Upper lobe of left lung (tissue), 6 donors: Measurements from ENCODE around the gene SEPTIN8. TPM values are rescaled to one million over a fixed set of nuclear protein-coding genes. Genes with fewer than 3 reads are reported as not detected.

ENCODE experiments used
- ATAC-seq, 2 donors: fragments of 200-7000 bp; cut with Tn5 transposase; one replicate each; pipeline ENCODE4 v1.9.1; 2022; ENCODE audit warnings: mild to moderate bottlenecking in 2 of 2, moderate library complexity in 2 of 2; ENCODE audit not compliant: low FRiP score in 2 of 2
- DNase-seq, 2 donors: peaks; one replicate each; pipeline ENCODE4 v3.0.0-alpha.2; 2019 to 2020
- H3K27ac ChIP-seq, 4 donors: fragments of 200-600 bp; sonication (generic); one replicate each; pipeline ENCODE4 v1.5.1; 2016 to 2019
- H3K27me3 ChIP-seq, 4 donors: fragments of 200-600 bp; sonication (generic); one replicate each; pipeline ENCODE4 v1.5.1; 2017 to 2019
- H3K36me3 ChIP-seq, 4 donors: fragments of 200-600 bp; sonication (generic); one replicate each; pipeline ENCODE4 v1.5.1; 2016 to 2019
- H3K4me1 ChIP-seq, 4 donors: fragments of 200-600 bp; sonication (generic); one replicate each; pipeline ENCODE4 v1.5.1; 2018 to 2019
- H3K4me3 ChIP-seq, 4 donors: fragments of 200-600 bp; sonication (generic); one replicate each; pipeline ENCODE4 v1.5.1; 2017 to 2019; ENCODE audit warnings: mild to moderate bottlenecking in 2 of 4, moderate library complexity in 1 of 4
- H3K9me3 ChIP-seq, 4 donors: fragments of 200-600 bp; sonication (generic); one replicate each; pipeline ENCODE4 v1.5.1; 2018 to 2019
- CTCF ChIP-seq, 6 experiments: fragments of 450-650 bp in 4 of 6; fragments of 200-600 bp in 2 of 6; sonication (generic) in 2 of 6; IDR thresholded peaks; one replicate each; pipeline ENCODE4 v1.5.1; 2016 to 2019; ENCODE audit warnings: antibody characterized with exemption in 6 of 6
- EP300 ChIP-seq, 4 donors: sonication (generic); formaldehyde crosslinking; IDR thresholded peaks; one replicate each; pipeline ENCODE4 v1.5.1; 2017; ENCODE audit warnings: antibody characterized with exemption in 4 of 4, control low read depth in 2 of 4
- POLR2A ChIP-seq, 4 donors: fragments of 450-650 bp; IDR thresholded peaks; one replicate each; pipeline ENCODE4 v1.5.1; 2016 to 2017; ENCODE audit warnings: antibody characterized with exemption in 4 of 4, mild to moderate bottlenecking in 2 of 4
- POLR2AphosphoS5 ChIP-seq, 2 donors: sonication (generic); formaldehyde crosslinking; IDR thresholded peaks; one replicate each; pipeline ENCODE4 v1.5.1; 2017; ENCODE audit warnings: antibody characterized with exemption in 2 of 2
- WGBS, 2 donors: methylation state at CpG; one replicate each; pipeline ENCODE4 v1.1.5; 2017 to 2018; 5-methylcytosine and 5-hydroxymethylcytosine counted together
- total RNA-seq, 6 donors: library from RNA; depleted of rRNA in 4 of 6; stranded (reverse); fragments of >200 nt in 4 of 6; gene quantifications; one replicate each; pipeline versions ENCODE4 v1.1.0 to v1.2.1, GENCODE V29; 2016 to 2021
- donor health status: DM: no; HTN: no; CAD: no; lungs with moderate emphysema.
- donor health status: DM: no; HTN: yes; CAD: no; lungs with severe emphysema.

Gene SEPTIN8
- total RNA-seq, 6 donors from 2014 or later = 26.3 to 41.5 (median 31.5) TPM

DNA sequence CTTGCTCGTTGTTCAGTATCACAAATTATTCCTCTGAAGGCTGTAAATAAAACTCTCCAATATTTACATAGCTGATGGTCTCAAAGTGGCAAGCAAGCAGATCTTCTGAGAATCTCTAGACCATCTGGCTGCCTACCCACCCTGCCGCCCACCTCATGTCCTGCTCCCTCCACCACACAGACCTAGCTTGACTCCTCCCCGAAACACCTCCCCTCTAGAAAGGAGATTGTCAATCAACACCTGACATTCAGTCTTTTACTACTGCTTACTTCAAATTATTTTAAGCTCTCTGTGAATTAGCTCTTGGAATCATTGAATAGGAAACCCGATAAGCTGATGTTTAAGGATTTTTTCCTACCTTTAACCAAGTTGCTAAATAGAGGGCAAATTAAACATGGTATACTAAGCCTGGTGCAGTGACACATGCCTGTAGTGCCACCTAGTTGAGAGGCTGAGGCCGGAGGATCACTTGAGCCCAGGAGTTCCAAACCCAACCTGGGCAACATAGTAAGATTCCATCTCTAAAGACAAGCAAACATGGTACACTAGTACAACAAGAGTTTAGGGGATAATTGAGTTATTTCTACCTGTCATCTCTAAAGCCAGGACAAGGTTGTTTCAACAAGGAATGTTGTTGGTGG is 25.1 kb upstream of the SEPTIN8 start:
- Histone ChIP-seq H3K27ac (no peak overlapping the region), H3K4me1 (no peaks in the 10 kb centered on the region), H3K27me3 (no peaks in the 10 kb centered on the region), H3K9me3 (no peaks in the 10 kb centered on the region), H3K4me3 (no peak overlapping the region), H3K36me3 (no peaks in the 10 kb centered on the region)
- TF ChIP-seq POLR2A (IDR thresholded peaks at IDR 0.05) (no peak), CTCF (IDR thresholded peaks at IDR 0.05) (no peak), EP300 (IDR thresholded peaks at IDR 0.05) (no peak), POLR2AphosphoS5 (IDR thresholded peaks at IDR 0.05) (no peak)
- DNase-seq = no peak
- ATAC-seq = no peak
- WGBS, 2 donors = 78 to 90% methylated on average over 5 of the region's 5 CpGs

- Histone ChIP-seq H3K4me1 (no peaks in the 10 kb centered on the region), H3K27ac (no peak overlapping the region), H3K4me3 (no peak overlapping the region), H3K9me3 (no peaks in the 10 kb centered on the region), H3K36me3 (no peaks in the 10 kb centered on the region), H3K27me3 (no peaks in the 10 kb centered on the region)
- no peak for DNase-seq
- TF ChIP-seq EP300 (IDR thresholded peaks at IDR 0.05) (no peak), POLR2AphosphoS5 (IDR thresholded peaks at IDR 0.05) (no peak), POLR2A (IDR thresholded peaks at IDR 0.05) (no peak), CTCF (IDR thresholded peaks at IDR 0.05) (no peak)
- ATAC-seq = no peak
- WGBS, 2 donors = 86 to 91% methylated on average over 2 of the region's 2 CpGs
Measured at GRCh38 chr5:132800545-132800944, 23.5 kb upstream of the SEPTIN8 start.

DNA sequence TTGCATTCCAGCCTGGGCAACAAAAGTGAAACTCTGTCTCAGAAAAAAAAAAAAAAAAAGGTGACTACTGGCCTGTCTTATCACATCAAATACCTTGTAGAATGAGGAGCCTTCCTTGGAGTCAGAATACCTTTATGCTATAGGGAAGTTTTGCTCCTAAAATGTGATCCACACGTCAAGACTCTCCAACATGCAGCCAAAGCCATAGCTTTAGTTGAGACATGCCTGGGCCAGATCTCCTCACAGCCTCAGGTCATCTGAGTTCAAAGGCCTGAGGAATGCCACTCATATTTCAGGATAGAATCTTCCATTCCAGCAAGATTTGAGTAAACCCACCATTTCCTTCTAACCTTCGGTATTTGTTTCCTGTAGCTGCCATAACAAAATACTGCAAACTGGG is 22.4 kb upstream of the SEPTIN8 start:
- ATAC-seq (no peak), DNase-seq (no peak)
- Histone ChIP-seq H3K4me1 (no peaks in the 10 kb centered on the region), H3K4me3 (no peak overlapping the region), H3K36me3 (no peaks in the 10 kb centered on the region), H3K27ac (no peak overlapping the region), H3K9me3 (no peaks in the 10 kb centered on the region), H3K27me3 (no peaks in the 10 kb centered on the region)
- no peak for TF ChIP-seq POLR2A (IDR thresholded peaks at IDR 0.05)
- 70 to 72% methylated on average over 2 of the region's 2 CpGs for WGBS, 2 donors

- WGBS, 2 donors = 83 to 84% methylated on average over 2 of the region's 2 CpGs
- H3K4me3 ChIP-seq = no peak overlapping the region
- no peak for ATAC-seq
Measured at GRCh38 chr5:132797651-132798050, 20.6 kb upstream of the SEPTIN8 start.

DNA sequence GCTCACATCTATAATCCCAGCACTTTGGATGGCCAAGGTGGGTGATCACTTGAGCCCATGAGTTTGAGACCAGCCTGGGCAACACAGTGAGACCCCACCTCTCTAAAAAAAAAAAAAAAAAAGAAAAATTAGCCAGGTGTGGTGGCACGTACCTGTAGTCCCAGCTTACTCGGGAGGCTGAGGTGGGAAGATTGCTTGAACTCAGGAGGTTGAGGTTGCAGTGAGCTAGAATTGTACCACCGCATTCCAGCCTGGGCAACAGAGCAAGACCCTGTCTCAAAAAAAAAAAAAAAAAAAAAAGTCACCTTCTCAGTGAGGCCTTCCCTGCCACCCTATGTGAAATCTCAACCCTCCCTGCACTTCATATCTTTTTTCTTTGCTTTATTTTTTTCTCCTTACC is 14.0 kb upstream of the SEPTIN8 start:
- ATAC-seq = no peak
- no peaks in the 10 kb centered on the region for H3K36me3 ChIP-seq
- TF ChIP-seq EP300 (IDR thresholded peaks at IDR 0.05) (no peak), POLR2A (IDR thresholded peaks at IDR 0.05) (no peak), CTCF (IDR thresholded peaks at IDR 0.05) (no peak), POLR2AphosphoS5 (IDR thresholded peaks at IDR 0.05) (no peak)
- H3K4me1 ChIP-seq = no peaks in the 10 kb centered on the region
- no peak overlapping the region for H3K4me3 ChIP-seq
- no peaks in the 10 kb centered on the region for H3K9me3 ChIP-seq
- H3K27ac ChIP-seq = no peak overlapping the region
- H3K27me3 ChIP-seq = no peaks in the 10 kb centered on the region
- 95 to 96% methylated on average over 3 of the region's 3 CpGs for WGBS, 2 donors
- no peak for DNase-seq

More at GRCh38 chr5:132797651-132798050, 20.6 kb upstream of the SEPTIN8 start:
- Histone ChIP-seq H3K9me3 (no peaks in the 10 kb centered on the region), H3K27me3 (no peaks in the 10 kb centered on the region), H3K4me1 (no peaks in the 10 kb centered on the region), H3K36me3 (no peaks in the 10 kb centered on the region), H3K27ac (no peak overlapping the region)
- DNase-seq = no peak
- no peak for TF ChIP-seq CTCF (IDR thresholded peaks at IDR 0.05)
- no peak for TF ChIP-seq POLR2AphosphoS5 (IDR thresholded peaks at IDR 0.05)
- no peak for TF ChIP-seq POLR2A (IDR thresholded peaks at IDR 0.05)
- no peak for TF ChIP-seq EP300 (IDR thresholded peaks at IDR 0.05)
